Skin epidermis (tissue), 12 donors: Measurements from ENCODE around the gene SNAP25.
A peak's percentile ranks its signal among the peaks of the same experiment; 100 is the strongest.

Experiments used
- H3K27ac ChIP-seq, 21 experiments: fragments of 200-600 bp; sonication (generic) in 11 of 21; one replicate each; pipeline ENCODE4 v1.5.0; 2020; ENCODE audit warnings: mild to moderate bottlenecking in 3 of 21, inconsistent platforms in 2 of 21, moderate library complexity in 2 of 21
- H3K4me3 ChIP-seq, 7 experiments: fragments of 200-600 bp; sonication (generic) in 2 of 7; one replicate each; pipeline ENCODE4 v1.5.0; 2020; ENCODE audit warnings: inconsistent platforms in 2 of 7, mild to moderate bottlenecking in 2 of 7, moderate library complexity in 1 of 7

SNAP25 gene

GRCh38 chr20:10218536-10219451 lies at the start of gene SNAP25:
Gene SNAP25 (plus strand): TSS chr20:10218830. CDS start chr20:10275492, 56,662 bp downstream.
- Histone ChIP-seq H3K4me3 (peak within 1 kb of the TSS; percentile 16 to 42 (median 31)), H3K27ac (peak within 1 kb of the TSS in 7 of 21 experiments; percentile 14 to 83 (median 40))

- Histone ChIP-seq H3K4me3 (no peak overlapping the region), H3K27ac (no peak overlapping the region)
These were observed 48.9 kb upstream of the SNAP25 start for GRCh38 chr20:10169752-10170151.

DNA sequence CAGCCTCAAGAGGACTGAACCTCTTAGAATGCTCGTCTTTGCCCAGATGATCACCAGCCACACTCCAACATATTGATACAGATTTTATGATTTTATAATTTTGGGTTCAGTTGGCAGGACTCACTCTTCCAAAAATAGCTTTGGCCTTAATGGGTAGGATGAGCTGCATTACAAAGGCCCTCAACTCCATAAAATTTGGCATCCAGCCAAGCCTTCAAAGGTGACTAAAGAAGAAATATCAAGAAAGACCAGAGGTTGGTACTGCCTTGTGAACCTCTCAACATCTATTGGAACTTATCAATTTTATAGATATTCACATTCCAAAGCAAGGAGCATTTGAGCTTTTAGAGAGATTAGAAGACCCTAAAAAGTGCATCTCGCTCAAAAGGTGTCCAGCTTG lies 48.4 kb upstream of the SNAP25 start:
- Histone ChIP-seq H3K4me3 (no peak overlapping the region), H3K27ac (no peak overlapping the region)

DNA sequence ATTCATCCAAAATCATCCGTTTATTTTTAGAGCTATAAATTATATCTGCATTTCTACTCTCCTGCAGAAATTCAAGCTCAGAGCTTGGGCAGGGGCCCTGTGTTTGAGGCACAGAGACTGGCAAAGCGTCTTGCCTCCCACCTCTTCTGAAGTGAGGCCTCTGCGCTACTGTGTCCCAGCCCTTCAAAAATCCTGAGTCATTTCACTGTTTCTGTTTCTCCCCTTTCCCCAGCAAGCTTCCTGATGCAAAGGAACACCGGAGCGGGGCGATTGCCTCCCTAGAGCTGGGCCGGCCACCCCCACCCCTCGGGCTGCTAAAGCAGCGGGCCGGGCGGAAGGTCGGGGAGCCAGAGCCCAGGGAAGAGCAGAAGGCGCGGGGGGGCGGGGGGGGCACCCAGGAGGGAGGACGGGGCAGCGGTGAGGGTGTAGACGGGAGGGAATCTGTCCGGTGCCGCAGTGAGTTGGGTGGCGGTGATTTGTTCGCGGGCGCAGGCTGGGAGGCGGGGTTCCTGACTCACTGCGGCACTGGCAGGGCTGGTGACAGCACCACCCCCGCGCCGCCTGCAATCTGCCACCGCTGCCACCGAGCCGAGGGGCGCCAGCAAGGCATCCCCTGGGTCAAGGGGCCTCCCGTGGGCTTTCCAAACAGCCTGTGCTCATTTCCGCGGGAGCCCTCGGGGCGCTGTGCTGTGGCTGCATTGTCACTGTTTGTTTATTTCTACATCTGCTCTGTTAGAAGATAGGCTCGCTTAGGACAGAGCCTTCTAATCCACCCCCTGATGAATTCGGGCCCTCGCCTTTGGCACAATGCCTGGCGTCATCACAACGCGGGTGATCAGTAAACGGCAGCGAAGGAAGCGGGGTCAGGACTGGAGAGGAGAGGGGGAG lies 46.5 kb upstream of the SNAP25 start:
- H3K4me3 ChIP-seq, result peak overlapping the region; percentile 16 to 42 (median 26)
- H3K27ac ChIP-seq, result peak overlapping the region in 2 of 21 experiments; percentile 37 to 45

DNA sequence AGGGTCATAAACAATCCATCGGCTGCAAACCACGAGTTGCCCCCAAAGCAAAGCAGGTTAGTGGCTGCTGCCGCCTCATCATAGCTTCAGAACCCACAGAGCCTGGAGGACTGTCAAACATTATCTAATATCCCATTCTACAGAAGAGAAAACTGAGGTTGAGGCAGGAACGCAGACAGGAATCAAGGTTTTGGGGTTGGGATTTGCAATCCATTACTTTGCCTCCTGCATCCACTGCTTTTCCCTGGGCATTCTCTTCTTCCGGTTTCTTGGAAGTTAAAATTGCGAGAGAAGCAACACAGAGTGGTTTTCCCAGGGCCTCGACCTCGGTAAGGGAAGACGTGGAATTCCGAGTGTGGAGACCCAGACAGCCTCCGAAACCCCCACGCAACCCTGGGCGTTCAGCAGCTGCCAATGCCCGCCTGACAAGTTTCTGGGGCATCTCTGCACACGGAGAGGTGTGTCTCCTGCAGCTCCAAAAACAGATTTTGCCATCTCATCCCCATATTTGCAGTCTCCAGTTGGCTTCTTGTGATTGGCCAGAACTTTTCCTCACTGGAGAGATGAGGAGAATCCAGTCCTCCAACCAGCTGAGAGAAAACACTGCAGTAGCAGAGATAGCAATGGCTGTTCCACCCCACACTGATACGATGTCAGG lies 45.5 kb upstream of the SNAP25 start:
- Histone ChIP-seq H3K4me3 (no peak overlapping the region), H3K27ac (no peak overlapping the region)

GRCh38 chr20:10174400-10174799 lies 44.2 kb upstream of the SNAP25 start:
- Histone ChIP-seq H3K4me3 (no peak overlapping the region), H3K27ac (no peak overlapping the region)

DNA sequence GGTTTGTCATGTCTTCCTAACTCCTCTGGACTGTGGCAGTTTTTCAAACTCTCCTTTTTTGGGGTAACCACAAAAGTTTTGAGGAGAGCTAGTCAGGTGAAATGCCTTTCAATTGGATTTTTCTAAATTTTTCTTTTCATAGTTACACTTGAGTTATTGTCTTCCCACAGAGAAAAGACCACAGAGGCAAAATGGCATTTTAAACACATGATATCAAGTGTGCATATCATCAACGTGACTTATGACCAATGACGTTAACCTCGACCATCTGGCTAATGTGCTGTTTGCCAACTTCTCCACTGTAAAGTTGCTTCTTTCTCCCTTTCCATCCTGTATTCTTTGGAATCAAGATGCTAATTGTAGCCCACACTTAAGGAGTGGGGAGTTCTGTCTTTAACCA lies 41.3 kb upstream of the SNAP25 start:
- Histone ChIP-seq H3K4me3 (no peak overlapping the region), H3K27ac (no peak overlapping the region)

DNA sequence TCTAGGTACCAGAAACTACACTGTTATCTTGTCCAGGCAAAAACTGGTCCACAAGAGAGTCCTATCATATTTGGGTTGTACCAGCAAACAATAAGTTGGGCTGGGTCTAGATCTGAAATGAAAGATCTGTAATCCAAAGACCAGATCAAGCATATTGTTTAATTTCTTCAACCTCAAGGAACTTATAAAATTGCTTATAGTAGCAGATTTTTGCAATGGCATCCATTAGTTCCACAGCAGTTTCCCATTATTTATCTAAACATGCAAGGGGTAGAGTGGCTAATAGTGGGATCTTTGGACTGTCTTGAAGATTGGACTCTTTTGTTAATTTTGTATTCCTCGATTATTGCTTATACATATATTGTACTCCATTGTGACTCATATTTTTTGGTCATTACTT lies 40.5 kb upstream of the SNAP25 start:
- no peak overlapping the region for H3K4me3 ChIP-seq

DNA sequence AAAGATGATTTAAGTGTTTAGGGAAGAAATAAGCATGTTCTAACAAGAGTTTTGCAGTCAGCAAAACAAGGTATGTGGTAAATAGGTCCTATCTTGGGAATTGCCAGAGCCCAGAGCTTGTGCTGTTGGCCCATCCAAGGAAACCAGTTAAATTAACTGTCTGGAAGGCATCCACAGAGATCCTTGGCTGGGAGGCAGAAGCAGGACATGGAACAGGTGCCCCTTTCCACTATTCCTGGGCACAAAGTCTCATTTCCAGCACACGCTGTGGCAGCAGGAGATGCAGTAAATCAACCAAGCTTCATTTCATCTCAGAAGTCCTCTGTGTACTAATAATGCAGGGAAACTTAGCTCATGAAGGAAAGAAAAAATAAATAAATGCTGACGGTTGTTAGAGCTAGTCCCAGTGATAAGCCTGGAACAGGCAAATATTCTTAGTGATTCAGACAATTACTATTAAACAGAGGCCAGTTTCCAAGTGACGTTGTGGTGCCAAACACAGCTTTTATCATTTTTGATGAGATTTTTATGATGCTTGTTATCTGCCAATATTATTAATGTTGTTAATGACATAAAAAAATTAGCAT lies 39.8 kb upstream of the SNAP25 start:
- H3K4me3 ChIP-seq, result no peak overlapping the region
- H3K27ac ChIP-seq, result peak overlapping the region in 1 of 21 experiments; percentile 66

More for the DNA sequence above, 40.5 kb upstream of the SNAP25 start:
- H3K27ac ChIP-seq, result peak overlapping the region in 1 of 21 experiments; percentile 22

DNA sequence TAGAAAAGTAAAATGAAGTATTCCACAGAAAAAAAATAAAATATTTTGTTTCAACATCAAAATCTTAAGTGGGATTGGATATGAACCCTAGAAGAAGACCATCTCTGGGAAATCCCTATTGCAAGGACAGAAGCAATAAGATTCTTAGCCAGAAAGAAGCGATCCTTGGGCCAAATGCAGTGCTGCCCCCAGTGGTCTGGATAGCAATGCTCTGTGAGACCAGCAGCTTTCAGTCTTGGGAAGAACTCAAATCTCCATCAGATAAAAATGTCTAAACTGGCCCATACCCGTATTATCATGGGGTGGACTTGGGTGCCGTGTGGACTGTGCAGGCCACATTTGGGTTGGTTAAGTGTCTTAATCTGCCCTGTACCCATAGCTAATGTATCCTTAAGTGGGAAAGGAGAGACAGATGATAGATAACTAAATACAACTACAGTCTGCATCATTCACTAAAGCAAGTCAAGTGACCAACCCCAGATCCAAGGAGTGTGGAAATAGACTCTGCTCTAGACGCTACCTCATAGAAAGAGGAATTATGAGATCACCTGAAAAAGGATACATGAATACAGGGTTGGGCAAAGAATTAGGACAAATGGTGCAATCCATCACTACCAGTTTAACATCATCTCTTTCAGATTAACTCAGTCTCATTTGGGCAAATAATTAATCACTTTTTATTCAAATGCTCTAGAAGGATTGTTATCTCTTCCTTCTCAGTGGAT lies 38.9 kb upstream of the SNAP25 start:
- peak overlapping the region in 1 of 21 experiments; percentile 66 for H3K27ac ChIP-seq
- no peak overlapping the region for H3K4me3 ChIP-seq

DNA sequence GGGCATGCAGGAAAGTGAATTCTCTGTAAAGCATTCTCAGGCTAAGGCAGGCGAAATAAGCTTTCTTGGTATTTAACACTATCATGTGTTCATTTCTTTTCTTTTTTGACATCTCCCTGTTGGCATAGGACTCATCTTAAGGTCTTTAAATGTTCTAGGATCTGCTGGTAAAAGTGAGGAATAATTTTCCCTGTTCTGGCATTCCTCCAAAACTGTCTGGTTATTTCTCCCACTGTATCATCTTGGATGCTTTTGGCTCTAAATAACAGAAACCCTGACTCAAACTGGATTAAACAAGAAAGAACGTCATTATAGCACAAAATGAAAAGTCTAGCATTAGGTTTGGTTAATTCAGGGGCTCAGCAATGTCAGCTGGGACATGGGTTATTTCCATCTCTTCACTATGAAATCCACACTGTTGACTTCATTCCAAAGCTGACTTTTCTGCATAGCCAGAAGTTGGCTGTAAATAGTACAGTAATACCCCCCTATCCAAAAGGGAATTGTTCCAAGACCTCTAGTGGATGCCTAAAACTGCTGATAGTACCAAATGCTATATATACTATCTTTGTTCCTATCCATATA lies 37.9 kb upstream of the SNAP25 start:
- H3K4me3 ChIP-seq, result no peak overlapping the region

GRCh38 chr20:10185741-10186558 lies 32.7 kb upstream of the SNAP25 start:
- H3K27ac ChIP-seq, result peak overlapping the region in 1 of 21 experiments; percentile 12
- no peak overlapping the region for H3K4me3 ChIP-seq

More for the DNA sequence above, 37.9 kb upstream of the SNAP25 start:
- H3K27ac ChIP-seq, result peak overlapping the region in 1 of 21 experiments; percentile 51

- no peak overlapping the region for H3K4me3 ChIP-seq
- no peak overlapping the region for H3K27ac ChIP-seq
These were observed 28.2 kb upstream of the SNAP25 start for GRCh38 chr20:10190456-10190855.

- Histone ChIP-seq H3K27ac (no peak overlapping the region), H3K4me3 (no peak overlapping the region)
These were observed 26.5 kb upstream of the SNAP25 start for GRCh38 chr20:10192171-10192570.

DNA sequence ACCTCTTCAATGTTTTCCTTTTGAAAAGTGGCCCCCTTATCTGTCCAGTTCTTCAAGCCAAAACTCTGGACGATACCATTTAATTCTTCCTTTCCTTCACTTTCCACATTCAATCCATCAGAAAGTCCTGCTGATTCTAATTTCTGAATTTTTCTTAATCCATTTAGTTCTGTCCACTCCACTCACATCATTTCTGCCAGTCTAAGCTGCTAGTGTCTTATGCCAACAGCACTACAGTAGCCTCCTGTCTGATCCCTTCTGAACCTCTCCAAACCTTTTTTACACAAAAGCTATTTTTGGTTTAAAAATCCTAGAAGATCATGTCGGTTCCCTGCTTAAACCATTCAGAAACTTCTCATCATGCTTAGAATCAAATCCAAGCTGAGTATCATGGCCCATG lies 24.5 kb upstream of the SNAP25 start:
- H3K4me3 ChIP-seq, result no peak overlapping the region
- H3K27ac ChIP-seq, result no peak overlapping the region

DNA sequence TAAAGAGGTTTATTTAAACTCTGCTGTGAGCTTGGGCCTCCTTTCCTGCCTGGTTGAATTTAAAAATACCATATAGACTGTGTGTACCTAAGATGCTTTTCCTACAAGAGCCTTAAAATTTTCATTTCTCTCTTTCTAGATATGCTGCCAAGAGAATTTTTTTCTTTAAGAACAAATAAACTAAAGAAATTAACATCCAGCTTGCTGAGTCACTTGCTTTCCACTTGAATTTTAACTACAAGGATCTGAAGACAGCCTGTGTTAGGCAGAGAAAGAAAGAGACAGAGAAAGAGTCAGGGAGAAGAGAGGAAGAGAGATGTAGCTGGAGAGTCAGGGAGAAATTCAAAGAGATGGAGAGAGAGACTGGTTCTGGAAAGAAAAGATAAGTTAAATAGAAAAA lies 18.3 kb upstream of the SNAP25 start:
- H3K27ac ChIP-seq, result no peak overlapping the region
- H3K4me3 ChIP-seq, result no peak overlapping the region

DNA sequence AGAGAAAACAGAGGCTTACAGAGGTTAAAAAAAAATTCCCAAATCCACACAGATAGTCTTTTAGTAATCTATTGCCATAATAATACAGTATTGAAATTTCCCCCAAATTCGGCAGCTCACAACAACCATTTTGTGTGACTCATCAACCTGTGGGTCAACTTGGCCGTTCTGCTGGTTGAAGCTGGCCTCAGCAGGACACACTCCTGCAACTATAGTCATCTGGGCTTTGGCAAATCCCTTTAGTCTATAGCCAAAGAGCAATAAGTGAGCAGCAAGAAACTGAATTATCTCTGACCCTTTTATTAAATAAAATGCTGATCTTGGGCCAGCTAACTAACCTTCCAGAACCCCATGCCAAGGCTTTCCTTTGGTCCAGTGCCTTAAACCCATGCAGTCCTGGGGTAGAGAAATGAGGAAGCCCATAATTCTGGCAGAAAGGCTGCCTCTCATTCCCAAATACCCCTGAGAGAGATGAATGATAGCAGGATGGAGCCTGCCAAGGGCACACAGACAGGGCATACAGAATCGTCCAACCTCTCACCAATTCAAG lies 17.2 kb upstream of the SNAP25 start:
- H3K27ac ChIP-seq, result no peak overlapping the region

More for the DNA sequence above, 17.2 kb upstream of the SNAP25 start:
- no peak overlapping the region for H3K4me3 ChIP-seq
